Breast epithelium (tissue), 3 donors: ENCODE data around the gene TESPA1.

Source experiments
- CTCF ChIP-seq, 3 donors: fragments of 450-650 bp; IDR thresholded peaks; one replicate each; pipeline ENCODE4 v1.5.1; 2016 to 2017; ENCODE audit warnings: antibody characterized with exemption in 3 of 3, mild to moderate bottlenecking in 3 of 3, moderate library complexity in 3 of 3
- POLR2A ChIP-seq: fragments of 450-650 bp; IDR thresholded peaks from one replicate; pipeline ENCODE4 v1.6.1; 2016; ENCODE audit warnings: antibody characterized with exemption, mild to moderate bottlenecking, moderate library complexity
- POLR2AphosphoS5 ChIP-seq, 3 donors: sonication (generic); formaldehyde crosslinking; IDR thresholded peaks; one replicate each; pipeline ENCODE4 v1.6.1; 2017; ENCODE audit warnings: antibody characterized with exemption in 3 of 3

- TF ChIP-seq POLR2AphosphoS5 (IDR thresholded peaks at IDR 0.05) (no peak), CTCF (IDR thresholded peaks at IDR 0.05) (no peak), POLR2A (no peak)
Observed at GRCh38 chr12:55002355-55002754, 17.8 kb upstream of the TESPA1 start.
